HFFc6 (cell line): ENCODE data around the gene NOSIP. TPM values are rescaled to one million over a fixed set of nuclear protein-coding genes. Genes with fewer than 3 reads are reported as not detected.
"Not testable (repeated sequence)": the region's sequence is repeated elsewhere in the genome, so short reads cannot be mapped to it uniquely, and the experiment has no call there.

Experiments used
- DNase-seq: peaks from one replicate; pipeline ENCODE4 v3.0.0-alpha.2; 2018
- H3K27ac Mint-ChIP-seq: 2 replicates; pipeline ENCODE4 v1.8.0; 2020; ENCODE audit warnings: mild to moderate bottlenecking, mixed read lengths
- H3K27me3 Mint-ChIP-seq: 2 replicates; pipeline ENCODE4 v1.8.0; 2021; ENCODE audit warnings: mild to moderate bottlenecking, moderate library complexity, mixed read lengths; ENCODE audit not compliant: insufficient read depth
- H3K36me3 Mint-ChIP-seq: 2 replicates; pipeline ENCODE4 v1.8.0; 2021; ENCODE audit warnings: low read depth, mixed read lengths
- H3K4me1 Mint-ChIP-seq: 2 replicates; pipeline ENCODE4 v1.8.0; 2020; ENCODE audit warnings: low read depth, mixed read lengths
- H3K4me3 Mint-ChIP-seq: 2 replicates; pipeline ENCODE4 v1.8.0; 2020; ENCODE audit warnings: mild to moderate bottlenecking, moderate library complexity, mixed read lengths
- H3K9me3 Mint-ChIP-seq: 2 replicates; pipeline ENCODE4 v1.8.0; 2020; ENCODE audit warnings: mild to moderate bottlenecking, mixed read lengths
- CTCF ChIP-seq: fragments of 200-600 bp; sonication (generic); IDR thresholded peaks from 2 replicates; pipeline ENCODE4 v1.5.0; 2021; ENCODE audit warnings: antibody characterized with exemption, mild to moderate bottlenecking
- long read RNA-seq: library from polyadenylated mRNA; unstranded; transcript quantifications from one replicate; pipeline ENCODE4 v2.0.0, GENCODE V29; 2019
- total RNA-seq, 6 experiments: library from RNA; stranded (reverse); fragmentation: NEBNext Ultra II Directional; extraction: Animal tissue kit (Norgen Biotek cat#: 25700); gene quantifications; 2 replicates in 1 of 6; 3 replicates in 5 of 6; pipeline ENCODE4 v1.2.3, GENCODE V29; 2021

NOSIP gene
- total RNA-seq, result 10 to 100 TPM; 66.0 to 79.7 (median 72.4) TPM
- long read RNA-seq, transcript NOSIP-204 (9 exons, 1,005 nt), result major isoform, 30 of 54 reads
- long read RNA-seq, transcript NOSIP-201 (9 exons, 1,000 nt), result minor isoform, 7 of 54 reads
- long read RNA-seq, partial matches to known transcripts, result 7 of 54 reads
- long read RNA-seq, other reads (novel, unspliced or antisense), result 9 of 54 reads

GRCh38 chr19:49580264-49581006, at the start of gene NOSIP:
NOSIP (minus strand) TSS chr19:49580556; CDS start chr19:49560691, 19,865 bp downstream.
- TF ChIP-seq CTCF, result no peak
- DNase-seq, result peak; percentile 96
- Mint-ChIP-seq H3K36me3 (no peaks in the 10 kb centered on the region), H3K4me3 (peak within 1 kb of the TSS; percentile 99), H3K4me1 (peaks cover 19% of the 10 kb centered on the region), H3K27ac (peak within 1 kb of the TSS; percentile 88), H3K27me3 (no peaks in the 10 kb centered on the region; the same call in 1 of the 2 replicates), H3K9me3 (no peaks in the 10 kb centered on the region)

GRCh38 chr19:49629659-49630058, 49.3 kb upstream of the NOSIP start:
- no peaks in the 10 kb centered on the region; the same call in 1 of the 2 replicates for H3K27me3 Mint-ChIP-seq
- H3K4me3 Mint-ChIP-seq, result no peak overlapping the region
- H3K36me3 Mint-ChIP-seq, result peaks cover 19% of the 10 kb centered on the region
- no peaks in the 10 kb centered on the region for H3K9me3 Mint-ChIP-seq
- H3K4me1 Mint-ChIP-seq, result peaks cover 6% of the 10 kb centered on the region; the same call in 1 of the 2 replicates
- no peak for TF ChIP-seq CTCF
- DNase-seq, result no peak
- H3K27ac Mint-ChIP-seq, result peak overlapping the region; percentile 2; the same call in 1 of the 2 replicates

GRCh38 chr19:49626226-49626625, 45.9 kb upstream of the NOSIP start:
- DNase-seq, result no peak
- no peaks in the 10 kb centered on the region; the same call in 1 of the 2 replicates for H3K27me3 Mint-ChIP-seq
- TF ChIP-seq CTCF, result no peak
- H3K4me3 Mint-ChIP-seq, result no peak overlapping the region
- H3K4me1 Mint-ChIP-seq, result peaks cover 6% of the 10 kb centered on the region; the same call in 1 of the 2 replicates
- H3K36me3 Mint-ChIP-seq, result peaks cover 35% of the 10 kb centered on the region
- H3K27ac Mint-ChIP-seq, result no peak overlapping the region
- H3K9me3 Mint-ChIP-seq, result no peaks in the 10 kb centered on the region

GRCh38 chr19:49624967-49625910, 44.9 kb upstream of the NOSIP start:
- H3K36me3 Mint-ChIP-seq, result peaks cover 30% of the 10 kb centered on the region
- H3K4me1 Mint-ChIP-seq, result no peaks in the 10 kb centered on the region
- no peak overlapping the region for H3K27ac Mint-ChIP-seq
- TF ChIP-seq CTCF, result no peak
- no peaks in the 10 kb centered on the region for H3K9me3 Mint-ChIP-seq
- no peaks in the 10 kb centered on the region; the same call in 1 of the 2 replicates for H3K27me3 Mint-ChIP-seq
- no peak for DNase-seq
- no peak overlapping the region for H3K4me3 Mint-ChIP-seq

GRCh38 chr19:49617860-49618259, 37.5 kb upstream of the NOSIP start:
- not testable (repeated sequence) for H3K9me3 Mint-ChIP-seq, DNase-seq, H3K27ac Mint-ChIP-seq, H3K4me3 Mint-ChIP-seq, H3K27me3 Mint-ChIP-seq
- Mint-ChIP-seq H3K4me1 (peaks cover 23% of the 10 kb centered on the region), H3K36me3 (peaks cover 25% of the 10 kb centered on the region)
